HG02588 (cell line): Measurements from ENCODE around the gene FRAS1.
"Not testable (repeated sequence)": the region's sequence is repeated elsewhere in the genome, so short reads cannot be mapped to it uniquely, and the experiment has no call there.

ENCODE experiments used
- ATAC-seq: cut with Tn5 transposase; IDR thresholded peaks from one replicate; pipeline ENCODE4 v1.9.1; 2021; ENCODE audit warnings: mild to moderate bottlenecking, moderate library complexity; ENCODE audit not compliant: unreplicated experiment

FRAS1 gene

DNA sequence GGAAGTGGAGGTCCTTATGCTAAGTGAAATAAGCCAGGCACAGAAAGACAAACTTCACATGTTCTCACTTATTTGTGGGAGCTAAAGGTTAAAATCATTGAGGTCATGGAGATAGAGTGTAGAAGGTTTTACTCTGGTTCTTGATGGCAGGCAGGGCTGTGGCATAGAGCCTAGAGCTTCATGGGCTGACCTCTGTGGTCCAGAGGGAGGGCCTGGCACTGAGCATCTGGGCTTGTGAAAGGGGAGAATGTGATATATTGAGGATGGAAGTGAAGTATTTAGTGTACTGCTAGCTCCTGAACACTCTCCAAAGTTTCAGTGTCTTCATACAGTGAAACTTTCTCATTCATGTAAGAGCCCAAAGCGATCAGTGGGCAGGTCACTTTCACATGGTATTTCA lies 423.2 kb downstream of the FRAS1 start:
- ATAC-seq: no peak

DNA sequence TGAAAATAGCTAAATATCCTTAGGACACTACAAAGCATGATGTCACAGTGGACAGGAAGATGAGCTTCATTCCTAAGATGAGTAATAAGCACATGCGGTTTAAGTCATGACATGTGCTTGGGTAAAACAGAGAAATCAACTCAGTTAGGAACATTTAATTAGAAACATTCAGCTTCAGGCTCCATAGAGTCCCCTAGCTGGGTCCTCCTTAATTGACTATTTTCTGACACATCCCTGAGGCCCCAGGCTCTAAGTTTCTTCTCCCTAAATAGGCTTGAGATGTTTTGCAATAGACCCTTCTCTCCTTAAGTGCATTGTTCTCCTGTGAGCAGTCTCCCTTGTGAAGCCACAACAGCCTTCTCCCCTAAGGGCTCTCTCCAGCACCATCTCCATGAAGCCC lies 424.1 kb downstream of the FRAS1 start:
- ATAC-seq: no peak

DNA sequence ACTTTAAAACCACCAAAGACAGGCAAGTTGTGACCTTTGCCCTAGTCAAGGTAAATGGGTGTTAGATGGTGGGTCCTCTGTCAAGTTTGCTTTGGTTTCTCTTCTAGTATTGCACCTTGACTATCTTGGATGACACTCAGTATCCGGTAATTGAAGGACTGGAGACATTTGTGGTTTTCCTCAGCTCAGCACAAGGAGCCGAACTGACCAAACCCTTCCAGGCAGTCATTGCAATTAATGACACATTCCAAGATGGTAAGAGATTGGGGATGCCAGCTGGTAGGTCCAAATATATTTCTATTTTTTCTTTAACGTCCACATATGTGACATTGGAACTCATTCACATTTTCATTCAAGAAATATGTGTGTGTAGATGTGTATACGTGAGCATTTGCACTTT lies 425.2 kb downstream of the FRAS1 start:
- ATAC-seq: no peak

DNA sequence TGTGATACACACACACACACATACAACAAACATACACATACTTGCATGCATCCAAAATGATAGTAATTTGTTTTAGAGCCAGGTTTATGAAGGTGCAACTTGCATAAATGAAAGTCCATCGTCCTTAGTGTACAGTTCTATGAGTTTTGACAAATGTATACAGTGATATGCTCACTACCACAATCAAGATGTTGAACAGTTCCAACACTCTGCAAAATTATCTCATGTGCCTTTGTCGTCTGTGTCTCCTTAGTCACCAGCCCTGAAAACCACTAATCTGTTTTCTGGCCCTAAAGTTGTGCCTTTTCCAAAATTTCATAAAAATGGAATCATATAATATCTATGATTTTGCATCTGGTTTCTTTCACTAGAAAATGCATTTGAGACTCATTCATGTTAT lies 426.7 kb downstream of the FRAS1 start:
- no peak for ATAC-seq

DNA sequence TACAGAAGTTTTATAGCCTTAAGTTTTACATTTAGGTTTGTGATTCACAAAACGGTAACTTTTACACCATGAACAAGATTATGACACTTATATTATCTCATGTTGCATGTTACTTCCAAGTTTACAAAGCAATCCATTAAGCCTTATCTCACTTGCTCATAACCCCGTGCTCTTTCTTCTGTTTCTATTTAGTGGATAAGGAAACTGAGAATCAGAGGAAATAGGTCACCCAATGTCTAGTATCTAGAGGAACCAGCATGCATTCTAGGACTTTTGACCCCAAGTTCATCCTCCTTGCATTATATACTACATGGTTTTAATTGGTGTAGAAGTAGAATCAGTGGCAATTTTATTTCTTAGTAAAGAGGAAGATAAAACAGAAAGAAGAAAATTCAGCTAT lies 427.5 kb downstream of the FRAS1 start:
- ATAC-seq: no peak

DNA sequence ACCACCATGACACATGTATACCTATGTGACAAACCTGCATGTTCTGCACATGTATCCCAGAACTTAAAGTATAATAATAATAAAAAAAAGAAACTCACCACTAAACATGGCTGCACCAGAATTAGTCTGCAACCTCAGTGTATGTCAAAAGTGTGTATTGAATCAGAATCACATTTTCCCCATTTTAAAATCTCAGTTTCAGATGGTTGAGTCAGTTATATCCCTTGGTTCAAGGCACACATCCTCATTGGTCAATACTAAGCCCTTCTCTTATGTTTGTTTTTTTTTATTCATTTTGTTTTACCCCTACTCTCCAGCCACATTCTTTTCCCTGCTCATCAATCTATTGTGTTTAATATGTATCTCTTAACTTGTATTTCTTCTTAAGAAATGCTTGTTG lies 436.6 kb downstream of the FRAS1 start:
- no peak for ATAC-seq

DNA sequence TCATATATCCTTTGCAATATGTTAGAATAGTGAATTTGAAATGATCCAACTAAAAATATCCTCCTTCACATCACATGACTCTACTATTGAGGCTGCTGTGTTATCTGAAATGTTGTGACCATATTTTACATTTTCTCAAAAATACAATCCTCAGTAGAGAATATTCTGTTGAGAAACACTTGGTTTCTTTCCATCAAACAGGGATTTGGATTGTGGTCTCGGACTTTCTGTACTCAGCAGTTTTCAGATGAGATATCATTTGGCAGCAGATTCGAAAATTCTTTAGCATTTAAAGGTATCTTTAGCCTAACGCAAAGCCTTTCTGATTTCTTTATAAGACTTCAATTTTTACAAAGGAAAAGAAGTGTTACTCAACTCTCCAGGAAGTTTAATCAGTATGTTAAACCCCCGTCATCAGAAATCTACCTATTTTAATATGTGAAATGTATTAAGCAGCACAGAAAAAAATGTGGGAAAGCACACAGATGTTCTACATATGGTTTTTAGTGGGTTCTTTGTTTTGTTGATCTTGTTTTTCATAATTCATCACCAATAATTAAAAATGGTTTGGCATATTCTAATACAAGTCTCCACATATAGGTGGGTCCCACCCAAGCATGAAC lies 439.0 kb downstream of the FRAS1 start:
- no peak for ATAC-seq

DNA sequence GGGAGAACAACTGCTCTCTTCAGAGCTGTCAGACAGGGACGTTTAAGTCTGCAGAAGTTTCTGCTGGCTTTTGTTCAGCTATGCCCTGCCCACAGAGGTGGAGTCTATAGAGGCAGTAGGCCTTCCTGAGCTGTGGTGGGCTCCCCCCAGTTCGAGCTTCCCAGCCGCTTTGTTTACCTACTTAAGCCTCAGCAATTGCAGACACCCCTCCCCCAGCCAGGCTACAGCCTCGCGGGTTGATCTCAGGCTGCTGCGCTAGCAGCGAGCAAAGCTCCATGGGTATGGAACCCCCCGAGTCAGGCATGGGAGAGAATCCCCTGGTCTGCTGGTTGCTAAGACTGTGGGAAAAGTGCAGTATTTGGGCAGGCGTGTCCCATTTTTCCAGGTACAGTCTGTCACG lies 449.1 kb downstream of the FRAS1 start:
- ATAC-seq: not testable (repeated sequence)

DNA sequence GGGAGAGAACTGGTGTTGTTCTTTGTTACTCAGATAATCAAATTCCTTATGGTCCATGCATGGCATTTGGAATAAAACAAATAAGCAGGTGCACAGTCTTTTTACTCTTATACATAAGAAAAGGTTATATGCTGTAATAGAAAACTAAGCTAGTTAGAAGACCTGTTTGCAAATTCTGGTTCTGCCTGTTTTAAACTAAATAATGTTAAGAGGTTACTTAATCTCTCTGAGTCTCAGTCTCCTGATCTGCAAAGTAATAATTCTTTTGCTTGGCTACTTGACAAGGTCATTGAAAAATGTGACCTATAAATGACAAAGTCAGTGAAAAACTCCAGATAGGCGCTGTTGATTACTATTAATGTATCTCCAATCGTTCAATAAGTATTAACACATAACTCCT lies 451.9 kb downstream of the FRAS1 start:
- no peak for ATAC-seq

DNA sequence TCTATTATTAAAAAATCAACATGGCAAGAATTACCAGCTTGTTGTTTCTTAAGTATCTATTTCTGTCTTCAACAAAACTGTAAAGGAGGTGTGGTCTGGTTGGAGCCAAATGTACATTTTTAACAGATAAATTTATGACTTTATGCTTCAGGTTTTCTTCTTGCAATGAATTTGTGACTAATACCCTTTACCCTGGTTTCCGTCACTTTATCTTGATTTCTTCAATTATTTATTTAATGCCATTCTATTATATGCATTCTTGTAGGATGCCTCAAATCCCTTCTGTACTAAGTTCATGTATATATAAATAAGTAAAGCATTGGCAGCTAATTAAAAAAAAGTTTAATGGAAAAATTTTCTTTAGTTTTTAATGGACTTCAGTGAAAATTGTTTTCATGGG lies 453.0 kb downstream of the FRAS1 start:
- no peak for ATAC-seq

DNA sequence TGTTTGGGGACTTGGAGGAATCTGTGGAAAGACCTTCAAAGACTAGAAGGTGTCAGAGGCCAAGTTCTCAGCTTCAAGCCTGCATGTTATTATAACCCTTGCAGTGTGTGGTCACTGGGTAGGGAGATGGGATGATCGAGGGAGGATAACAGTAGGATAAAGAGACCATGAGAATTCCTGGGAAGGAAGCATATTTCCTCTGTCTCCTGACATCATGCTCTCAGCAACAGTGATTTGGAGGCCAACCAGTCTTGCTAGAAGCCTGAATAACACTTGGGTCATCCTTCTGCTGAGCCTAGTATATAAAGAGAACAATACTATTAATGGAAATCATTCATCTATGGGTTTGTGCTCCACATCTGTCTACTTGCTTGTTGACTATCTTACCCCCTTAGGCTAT lies 453.6 kb downstream of the FRAS1 start:
- ATAC-seq: no peak

DNA sequence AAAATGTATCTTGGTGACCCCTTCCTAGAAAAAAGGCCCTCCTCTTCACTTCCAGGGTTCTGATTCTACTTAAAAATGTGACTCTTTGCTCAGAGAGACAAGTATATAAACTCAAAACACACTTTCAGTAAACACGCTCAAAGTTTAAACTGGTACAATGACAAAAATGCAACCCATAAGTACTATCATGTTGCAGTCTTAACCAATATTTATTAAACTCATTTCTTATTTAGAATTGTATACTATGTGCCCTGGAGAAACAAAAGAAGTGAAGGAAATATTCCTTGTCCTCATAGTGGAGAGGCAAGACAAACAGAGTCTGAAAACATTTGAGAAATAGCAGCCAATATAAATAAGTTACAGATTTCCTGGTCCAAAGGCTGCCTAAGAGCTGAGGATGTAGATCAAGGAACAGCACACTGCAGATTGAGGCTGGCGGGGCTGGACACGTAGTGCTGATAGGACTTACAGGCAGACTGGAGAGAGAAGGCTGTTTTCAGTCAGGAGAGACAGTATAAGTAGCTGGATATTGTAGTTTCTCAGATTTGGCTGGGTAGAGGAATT lies 455.3 kb downstream of the FRAS1 start:
- ATAC-seq: no peak

DNA sequence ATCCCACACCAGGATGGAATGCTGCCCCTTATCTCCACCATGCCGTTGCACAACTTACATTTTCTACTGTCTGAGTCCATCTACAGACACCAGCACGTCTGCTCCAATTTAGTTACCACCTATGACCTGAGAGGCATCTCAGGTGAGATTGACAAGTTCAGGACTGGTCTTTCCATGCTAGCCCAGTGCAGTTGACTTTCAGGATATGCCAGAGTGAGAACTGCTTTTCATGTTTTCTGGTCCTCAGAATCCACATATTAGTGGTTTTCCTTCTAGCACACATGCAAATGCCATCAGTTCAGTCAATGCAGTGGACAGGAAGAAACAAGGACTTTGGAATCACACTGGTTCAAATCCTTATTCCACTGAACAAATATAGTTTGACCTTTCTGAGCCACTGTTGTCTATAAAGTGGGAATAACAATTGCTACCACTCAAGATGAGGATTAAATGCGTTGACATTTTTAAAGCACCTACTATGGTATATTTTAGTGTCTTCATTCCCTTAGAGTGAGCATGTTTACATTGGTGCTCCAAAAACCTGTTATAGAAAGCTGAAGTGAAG lies 456.4 kb downstream of the FRAS1 start:
- ATAC-seq: no peak

DNA sequence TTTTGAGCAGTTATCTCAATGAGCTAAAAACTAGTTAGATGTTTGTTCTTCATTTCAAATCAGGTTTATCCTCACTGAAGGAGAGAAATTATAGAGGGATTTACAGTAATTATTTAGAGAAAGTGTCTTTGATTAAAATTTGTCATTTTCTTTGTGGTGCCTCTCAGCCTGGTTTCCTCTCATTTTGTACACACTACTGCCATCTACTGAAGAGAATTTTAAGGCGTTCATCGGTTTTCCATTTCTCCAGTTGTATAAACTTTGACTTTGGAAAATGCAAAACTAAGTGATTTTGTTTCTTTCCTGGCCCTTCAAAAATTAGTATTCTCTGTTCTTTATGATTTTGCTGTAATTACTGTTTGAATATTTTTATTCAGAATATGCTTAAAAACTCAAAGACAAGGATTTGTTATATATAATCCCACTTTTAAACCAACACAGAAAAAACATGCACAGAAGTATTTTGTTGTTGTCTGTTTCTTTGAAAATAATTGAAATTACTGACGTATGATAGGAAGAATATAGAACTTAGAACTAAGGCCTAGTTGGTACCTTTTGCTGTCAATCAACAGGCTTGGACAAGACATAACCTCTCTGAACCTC lies 460.0 kb downstream of the FRAS1 start:
- ATAC-seq: no peak

DNA sequence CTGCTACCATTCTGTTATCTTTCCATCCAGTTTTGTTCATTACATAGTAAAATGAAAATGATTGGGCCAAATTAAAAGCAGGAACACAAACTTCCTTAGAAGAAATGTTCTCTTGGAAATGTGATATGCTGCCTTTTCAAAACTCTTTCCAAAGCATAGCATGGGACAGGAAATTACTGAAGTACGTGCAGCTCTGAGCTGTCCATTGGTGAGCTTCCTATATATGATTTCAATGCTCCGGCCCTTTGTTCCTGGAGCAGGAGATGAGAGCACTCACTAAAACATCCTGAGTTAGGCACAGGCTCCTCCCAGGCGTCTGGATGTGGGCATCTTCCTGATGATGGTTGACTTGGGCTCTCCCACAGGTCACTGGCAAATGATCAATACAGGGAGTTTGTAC lies 461.4 kb downstream of the FRAS1 start:
- ATAC-seq: no peak

DNA sequence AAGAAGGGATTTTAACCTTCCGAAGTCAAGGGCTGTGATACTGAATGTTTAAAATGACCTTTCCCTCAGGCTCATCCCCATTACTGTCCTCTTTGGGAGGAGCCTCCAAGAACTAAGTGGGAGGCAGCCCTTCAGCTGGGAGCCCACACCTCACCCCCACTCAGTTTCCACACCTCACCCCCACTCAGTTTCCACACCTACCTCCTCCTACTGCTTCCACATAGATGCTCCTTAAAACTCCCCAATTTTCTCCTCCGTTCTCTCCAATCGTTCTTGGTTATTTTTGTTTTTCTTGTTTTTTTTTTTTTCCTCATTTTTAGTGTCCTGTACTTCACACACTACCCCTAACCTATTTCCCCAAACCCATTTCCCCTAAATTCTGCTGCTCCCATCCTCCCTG lies 462.8 kb downstream of the FRAS1 start:
- no peak for ATAC-seq

DNA sequence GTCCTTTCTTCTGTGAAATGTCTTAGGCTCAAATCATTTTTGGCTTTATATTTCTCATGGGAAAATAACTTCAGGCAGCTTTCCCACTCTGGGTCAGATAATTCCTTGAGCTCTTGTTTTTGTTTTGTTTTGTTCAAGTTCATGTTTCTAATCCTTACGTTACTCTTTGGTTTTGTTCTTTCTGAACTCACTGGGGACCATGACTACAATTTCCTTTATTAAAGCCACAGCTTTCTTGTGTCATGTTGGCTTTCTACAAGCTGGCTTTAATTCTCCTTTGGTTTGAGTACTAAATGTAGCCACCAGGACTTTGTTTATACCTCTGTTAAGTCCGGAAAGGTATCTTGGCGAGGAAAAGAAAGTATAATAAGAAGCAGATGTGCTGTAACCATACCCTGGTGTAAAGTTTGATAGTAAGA lies 463.7 kb downstream of the FRAS1 start:
- ATAC-seq: no peak

DNA sequence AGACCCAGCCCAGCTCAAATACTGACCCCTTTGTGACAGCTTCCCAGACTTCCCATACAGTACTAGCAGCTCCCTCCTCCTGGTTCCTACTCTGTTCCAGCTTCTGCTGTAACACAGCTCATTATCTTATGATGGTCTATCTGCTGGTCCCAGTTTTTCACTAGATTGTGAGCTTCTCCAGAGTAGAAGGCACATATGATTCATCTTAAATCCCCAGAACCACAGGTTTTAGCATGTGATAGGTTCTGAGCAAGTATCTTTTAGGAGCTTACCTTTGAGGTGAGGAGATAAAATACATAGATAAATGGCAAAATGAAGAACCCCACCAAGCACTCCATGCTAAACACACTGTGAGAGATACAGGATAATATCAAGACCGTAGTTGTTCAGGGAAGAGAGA lies 466.9 kb downstream of the FRAS1 start:
- no peak for ATAC-seq

DNA sequence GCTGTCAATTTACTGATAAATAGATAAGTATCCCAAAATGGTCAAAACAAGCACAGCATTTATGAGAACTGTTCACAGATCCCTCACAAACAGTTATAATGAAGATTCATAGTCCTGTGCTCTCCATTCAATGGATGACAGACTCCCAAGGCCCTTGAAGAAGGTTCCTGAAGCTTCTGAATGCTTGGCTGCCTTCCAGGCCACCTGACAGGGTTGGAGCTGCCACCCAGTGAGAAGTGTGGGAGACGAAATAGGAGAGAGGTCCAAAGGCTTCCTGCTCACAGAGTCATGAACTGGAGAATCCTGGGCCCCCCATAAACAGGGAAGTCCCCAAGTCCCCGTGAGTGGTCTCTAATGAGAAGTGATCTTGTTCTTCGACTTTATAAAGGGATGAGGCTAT lies 468.4 kb downstream of the FRAS1 start:
- no peak for ATAC-seq

DNA sequence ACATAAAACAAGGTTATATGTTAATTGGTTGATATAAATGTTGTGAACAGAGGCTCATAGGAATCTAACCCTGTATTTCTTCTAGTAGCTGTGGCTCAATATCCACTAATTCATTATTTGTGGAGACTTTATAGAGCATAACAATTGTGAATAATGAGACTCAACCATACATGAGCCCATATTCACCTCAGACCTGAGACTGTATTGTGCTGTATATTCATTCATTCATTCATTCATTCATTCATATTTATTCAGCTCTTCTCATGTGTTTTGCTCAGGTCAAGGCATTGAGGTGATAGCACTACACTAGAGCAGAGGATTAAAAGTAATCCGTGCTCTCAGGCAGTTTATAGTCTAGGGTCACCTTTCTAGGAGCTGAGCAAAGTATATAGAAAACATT lies 470.0 kb downstream of the FRAS1 start:
- ATAC-seq: no peak

DNA sequence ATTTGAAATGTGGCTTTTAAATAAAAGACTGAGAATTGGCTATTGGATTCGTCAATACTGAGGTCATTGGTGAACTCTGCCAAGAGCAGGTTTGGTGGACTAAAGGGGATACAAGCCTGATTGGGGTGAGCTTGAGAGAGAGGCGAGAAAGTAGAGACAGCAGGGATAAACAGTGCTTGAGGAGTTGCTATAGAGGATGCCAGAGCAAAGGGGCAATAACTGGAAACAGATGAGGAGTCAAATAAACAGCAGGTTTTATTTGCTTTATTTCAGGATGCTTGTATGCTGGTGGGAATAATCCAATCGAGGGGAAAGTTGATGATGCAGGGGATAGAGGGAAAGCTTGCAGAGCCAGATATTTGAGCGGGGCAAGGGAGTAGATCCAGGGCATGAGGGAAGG lies 470.4 kb downstream of the FRAS1 start:
- ATAC-seq: no peak

DNA sequence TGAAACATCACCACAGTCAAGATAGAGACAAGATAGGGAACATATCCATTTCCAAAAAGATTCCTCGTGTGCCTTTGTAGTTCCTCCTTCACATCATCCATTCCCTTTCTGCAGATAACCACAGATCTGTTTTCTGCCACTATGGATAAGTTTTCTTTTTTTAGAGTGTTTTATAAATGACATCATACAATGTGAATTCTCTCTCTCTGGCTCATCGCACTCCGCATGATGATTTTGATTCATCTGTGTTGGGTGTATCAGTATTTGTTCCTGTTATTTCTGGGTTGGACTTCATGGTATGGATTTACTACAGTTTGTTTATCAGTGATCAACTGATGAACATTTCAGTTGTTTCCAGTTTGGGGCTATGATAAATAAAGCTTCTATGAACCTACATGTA lies 471.2 kb downstream of the FRAS1 start:
- no peak for ATAC-seq
